CD4-positive, alpha-beta memory T cell (primary cell): ENCODE measurements around the gene RAB3A. TPM values are rescaled to one million over a fixed set of nuclear protein-coding genes. Genes with fewer than 3 reads are reported as not detected.
A peak's percentile ranks its signal among the peaks of the same experiment; 100 is the strongest.

Source experiments
- CTCF ChIA-PET: fragments of 350-600 bp; sonication (Branson Sonifier 250); formaldehyde crosslinking; loops from one replicate; lab custom pipeline; 2021; ENCODE audit warnings: inconsistent platforms; ENCODE audit not compliant: partially characterized antibody; lab: Charles Lee
- POLR2A ChIA-PET: fragments of 350-600 bp; sonication (Branson Sonifier 250); formaldehyde crosslinking; loops from one replicate; lab custom pipeline; 2021; ENCODE audit not compliant: partially characterized antibody; lab: Charles Lee
- DNase-seq, 5 donors: peaks; one replicate each; pipeline versions ENCODE4 v3.0.0 to v3.0.0-alpha.2; 2020 to 2022; ENCODE audit warnings: mixed read lengths in 1 of 5
- H3K27ac ChIP-seq: one replicate; pipeline ENCODE4 v1.7.0; 2013; ENCODE audit warnings: low read depth, low read length
- H3K27me3 ChIP-seq: 2 replicates; pipeline ENCODE4 v1.7.0; 2013; ENCODE audit warnings: mild to moderate bottlenecking, low read length, moderate library complexity; ENCODE audit not compliant: insufficient read depth
- H3K36me3 ChIP-seq: 2 replicates; pipeline ENCODE4 v1.7.0; 2013; ENCODE audit warnings: mild to moderate bottlenecking, low read length, moderate library complexity; ENCODE audit not compliant: insufficient read depth
- H3K4me1 ChIP-seq: 2 replicates; pipeline ENCODE4 v1.7.0; 2013; ENCODE audit warnings: mild to moderate bottlenecking, low read length, moderate library complexity; ENCODE audit not compliant: insufficient read depth
- H3K4me3 ChIP-seq, 2 donors: one replicate each; pipeline ENCODE4 v1.7.0; 2013; ENCODE audit warnings: low read length in 2 of 2, mild to moderate bottlenecking in 1 of 2
- H3K9me3 ChIP-seq, 2 donors: one replicate each; pipeline ENCODE4 v1.7.0; 2013; ENCODE audit warnings: low read length in 2 of 2, control low read depth in 1 of 2; ENCODE audit not compliant: control insufficient read depth in 1 of 2
- H3K27ac Mint-ChIP-seq, 7 donors: one replicate each; pipeline ENCODE4 v1.8.0; 2020 to 2021; ENCODE audit warnings: mixed read lengths in 7 of 7, mild to moderate bottlenecking in 6 of 7, inconsistent platforms in 3 of 7, moderate library complexity in 3 of 7
- H3K27me3 Mint-ChIP-seq, 2 donors: one replicate each; pipeline ENCODE4 v1.8.0; 2020 to 2021; ENCODE audit warnings: mixed read lengths in 2 of 2
- H3K36me3 Mint-ChIP-seq, 2 donors: one replicate each; pipeline ENCODE4 v1.8.0; 2020 to 2021; ENCODE audit warnings: mixed read lengths in 2 of 2, inconsistent platforms in 1 of 2, mild to moderate bottlenecking in 1 of 2
- H3K4me1 Mint-ChIP-seq, 4 donors: one replicate each; pipeline ENCODE4 v1.8.0; 2020 to 2021; ENCODE audit warnings: mixed read lengths in 4 of 4, mild to moderate bottlenecking in 1 of 4
- H3K4me3 Mint-ChIP-seq, 8 donors: one replicate each; pipeline ENCODE4 v1.8.0; 2020 to 2021; ENCODE audit warnings: mixed read lengths in 8 of 8, mild to moderate bottlenecking in 7 of 8, moderate library complexity in 6 of 8, inconsistent platforms in 3 of 8
- H3K9me3 Mint-ChIP-seq, 8 donors: one replicate each; pipeline ENCODE4 v1.8.0; 2020 to 2021; ENCODE audit warnings: mixed read lengths in 8 of 8, mild to moderate bottlenecking in 5 of 8, inconsistent platforms in 3 of 8, moderate library complexity in 1 of 8
- intact Hi-C: fragments of 100-400 bp; cut with micrococcal nuclease; formaldehyde crosslinking; loops from one replicate; pipeline ENCODE4 v1.15.1; 2023
- polyA plus RNA-seq, 2 donors: library from polyadenylated mRNA; unstranded; fragments of 300-500 nt; fragmentation: Illumina TruSeq; gene quantifications; one replicate each; pipeline ENCODE4 v1.2.3, GENCODE V29; 2021
- total RNA-seq, 2 experiments: library from RNA; stranded (reverse); gene quantifications; one replicate each; pipeline ENCODE4 v1.2.3, GENCODE V29; 2021

Gene RAB3A
- total and polyA plus RNA-seq, 4 experiments from 2014 or later: 0.59 to 4.8 (median 2.9) TPM

GRCh38 chr19:18173572-18174288 is 30.1 kb downstream of the RAB3A start, which contains the start of gene IFI30:
TSS of gene IFI30 (plus strand) at chr19:18173813. CDS start at chr19:18173842, 29 bp downstream.
- peaks cover 3 to 20% (median 9%) of the 10 kb centered on the region in 4 donors for H3K4me1 Mint-ChIP-seq
- CTCF ChIA-PET: interaction anchor here (0.8 to 1.5 kb wide), 4 partner anchors 21 to 82 kb away, joined by 3 to 6 read pairs (median 4); partner anchors contain the start of gene PIK3R2

GRCh38 chr19:18173054-18173571 is 30.7 kb downstream of the RAB3A start:
- H3K4me1 ChIP-seq: peaks cover 18% of the 10 kb centered on the region

More at GRCh38 chr19:18173572-18174288, 30.1 kb downstream of the RAB3A start, which contains the start of gene IFI30:
- Mint-ChIP-seq H3K27me3 (no peaks in the 10 kb centered on the region), H3K4me3 (peak within 1 kb of the TSS; percentile 88 to 96 (median 91)), H3K36me3 (peaks cover 5 to 9% of the 10 kb centered on the region in 2 donors), H3K9me3 (no peaks in the 10 kb centered on the region), H3K27ac (peak within 1 kb of the TSS; percentile 64 to 93 (median 85))
- intact Hi-C loops: loop anchor here (2.0 kb wide), 2 partner anchors 19 to 21 kb away; partner anchors contain the start of genes MPV17L2 and PIK3R2
- POLR2A ChIA-PET: interaction anchor here (0.6 to 1.6 kb wide), 9 partner anchors 10 to 463 kb away, joined by 3 to 10 read pairs (median 3); partner anchors contain the start of genes IL12RB1, JUND and MPV17L2
- peak; percentile 45 to 56 (median 51) for DNase-seq
- H3K27me3 ChIP-seq: no peaks in the 10 kb centered on the region
- H3K27ac ChIP-seq: peak within 1 kb of the TSS; percentile 62
- no peaks in the 10 kb centered on the region for H3K9me3 ChIP-seq
- no peaks in the 10 kb centered on the region for H3K36me3 ChIP-seq
- H3K4me3 ChIP-seq: peak within 1 kb of the TSS; percentile 73 to 77
- H3K4me1 ChIP-seq: peaks cover 18% of the 10 kb centered on the region

GRCh38 chr19:18172331-18173053 is 31.4 kb downstream of the RAB3A start:
- POLR2A ChIA-PET: no interaction called here
- peaks cover 12 to 16% of the 10 kb centered on the region in 2 donors for H3K36me3 Mint-ChIP-seq
- H3K4me1 Mint-ChIP-seq: peaks cover 5 to 24% (median 13%) of the 10 kb centered on the region in 4 donors
- H3K4me3 ChIP-seq: no peak overlapping the region
- H3K9me3 ChIP-seq: no peaks in the 10 kb centered on the region
- no peaks in the 10 kb centered on the region for H3K36me3 ChIP-seq
- no peak for DNase-seq
- peak overlapping the region in 6 of 8 donors; percentile 22 to 93 (median 67) for H3K4me3 Mint-ChIP-seq
- peak overlapping the region; percentile 62 for H3K27ac ChIP-seq
- H3K27ac Mint-ChIP-seq: peak overlapping the region in 6 of 7 donors; percentile 52 to 81 (median 66)
- no peaks in the 10 kb centered on the region for H3K27me3 Mint-ChIP-seq
- no peaks in the 10 kb centered on the region for H3K9me3 Mint-ChIP-seq
- CTCF ChIA-PET: interaction anchor here (1.3 to 3.1 kb wide), 2 partner anchors 9 to 60 kb away, joined by 3 to 20 read pairs; no protein-coding TSS in a partner anchor
- intact Hi-C loops: loop anchor here (2.0 kb wide), 1 partner anchor 20 kb away; the partner anchor contains the start of gene MPV17L2
- peaks cover 18% of the 10 kb centered on the region for H3K4me1 ChIP-seq
- H3K27me3 ChIP-seq: no peaks in the 10 kb centered on the region

More at GRCh38 chr19:18173054-18173571, 30.7 kb downstream of the RAB3A start:
- Mint-ChIP-seq H3K27me3 (no peaks in the 10 kb centered on the region), H3K4me1 (peaks cover 4 to 21% (median 11%) of the 10 kb centered on the region in 4 donors), H3K36me3 (peaks cover 7 to 12% of the 10 kb centered on the region in 2 donors), H3K4me3 (peak overlapping the region; percentile 22 to 96 (median 90)), H3K27ac (peak overlapping the region in 5 of 7 donors; percentile 52 to 87 (median 84)), H3K9me3 (no peaks in the 10 kb centered on the region)
- intact Hi-C loops: loop anchor here (2.0 kb wide), 1 partner anchor 20 kb away; the partner anchor contains the start of gene MPV17L2
- DNase-seq: no peak
- Histone ChIP-seq H3K36me3 (no peaks in the 10 kb centered on the region), H3K27me3 (no peaks in the 10 kb centered on the region), H3K27ac (peak overlapping the region; percentile 62), H3K4me3 (peak overlapping the region in 1 of 2 donors; percentile 77), H3K9me3 (no peaks in the 10 kb centered on the region)
- POLR2A ChIA-PET: no interaction called here
- CTCF ChIA-PET: interaction anchor here (1.3 to 3.1 kb wide), 2 partner anchors 9 to 60 kb away, joined by 3 to 20 read pairs; no protein-coding TSS in a partner anchor

- Histone ChIP-seq H3K4me3 (no peak overlapping the region), H3K27me3 (no peaks in the 10 kb centered on the region), H3K27ac (no peak overlapping the region), H3K9me3 (no peaks in the 10 kb centered on the region), H3K4me1 (peaks cover 18% of the 10 kb centered on the region), H3K36me3 (no peaks in the 10 kb centered on the region)
- DNase-seq: no peak
- Mint-ChIP-seq H3K36me3 (peaks cover 17% of the 10 kb centered on the region in 2 donors), H3K27me3 (no peaks in the 10 kb centered on the region), H3K9me3 (no peaks in the 10 kb centered on the region), H3K27ac (peak overlapping the region in 4 of 7 donors; percentile 15 to 68 (median 53)), H3K4me1 (peaks cover 5 to 24% (median 13%) of the 10 kb centered on the region in 4 donors), H3K4me3 (peak overlapping the region in 2 of 8 donors; percentile 5 to 6)
- CTCF ChIA-PET: interaction anchor here (1.2 to 3.1 kb wide), 3 partner anchors 8 to 59 kb away, joined by 3 to 20 read pairs (median 3); no protein-coding TSS in a partner anchor
- POLR2A ChIA-PET: interaction anchor here (0.5 kb wide), 1 partner anchor 108 kb away, joined by 4 read pairs; no protein-coding TSS in a partner anchor
- intact Hi-C loops: loop anchor here (2.0 kb wide), 1 partner anchor 21 kb away; the partner anchor contains the start of gene MPV17L2
Observed at GRCh38 chr19:18171605-18172327, 32.1 kb downstream of the RAB3A start.

GRCh38 chr19:18170714-18171255 is 33.1 kb downstream of the RAB3A start:
- no peak for DNase-seq
- Histone ChIP-seq H3K36me3 (peaks cover 4% of the 10 kb centered on the region), H3K27me3 (no peaks in the 10 kb centered on the region), H3K9me3 (no peaks in the 10 kb centered on the region), H3K4me3 (no peak overlapping the region), H3K4me1 (peaks cover 18% of the 10 kb centered on the region), H3K27ac (no peak overlapping the region)
- Mint-ChIP-seq H3K27ac (peak overlapping the region in 4 of 7 donors; percentile 15 to 50 (median 46)), H3K4me3 (no peak overlapping the region), H3K9me3 (no peaks in the 10 kb centered on the region), H3K36me3 (peaks cover 18 to 22% of the 10 kb centered on the region in 2 donors), H3K4me1 (peaks cover 5 to 24% (median 13%) of the 10 kb centered on the region in 4 donors), H3K27me3 (no peaks in the 10 kb centered on the region)
- ChIA-PET POLR2A (interaction anchor here (1.2 kb wide), 1 partner anchor 21 kb away, joined by 4 read pairs; no protein-coding TSS in a partner anchor), CTCF (interaction anchor here (0.6 to 3.1 kb wide), 5 partner anchors 11 to 114 kb away, joined by 3 to 20 read pairs (median 3); no protein-coding TSS in a partner anchor)
- intact Hi-C loops: no loop called here
